Breast epithelium (tissue), 4 donors: ENCODE measurements around the gene PTPN14. TPM values are rescaled to one million over a fixed set of nuclear protein-coding genes. Genes with fewer than 3 reads are reported as not detected.

ENCODE experiments used
- DNase-seq, 2 donors: peaks; one replicate each; pipeline ENCODE4 v3.0.0-alpha.2; 2019; ENCODE audit warnings: low spot score in 2 of 2
- H3K27ac ChIP-seq, 2 donors: fragments of 200-600 bp; sonication (generic) in 1 of 2; one replicate each; pipeline ENCODE4 v1.5.1; 2016 to 2019; ENCODE audit warnings: mild to moderate bottlenecking in 1 of 2
- H3K27me3 ChIP-seq, 2 donors: fragments of 200-600 bp; sonication (generic) in 1 of 2; one replicate each; pipeline versions ENCODE4 v1.5.1 to v1.6.0; 2017 to 2019; ENCODE audit warnings: control low read depth in 1 of 2, mild to moderate bottlenecking in 1 of 2
- H3K36me3 ChIP-seq: fragments of 200-600 bp; one replicate; pipeline ENCODE4 v1.5.1; 2019
- H3K4me1 ChIP-seq, 2 donors: fragments of 200-600 bp; sonication (generic); one replicate each; pipeline ENCODE4 v1.5.1; 2016 to 2019; ENCODE audit warnings: control low read depth in 1 of 2
- H3K4me3 ChIP-seq, 3 donors: fragments of 200-600 bp; sonication (generic); 1 replicate in 2 of 3; 2 replicates in 1 of 3; pipeline ENCODE4 v1.5.1; 2016 to 2019; ENCODE audit warnings: mild to moderate bottlenecking in 3 of 3, moderate library complexity in 2 of 3
- H3K9me3 ChIP-seq, 2 donors: fragments of 200-600 bp; sonication (generic) in 1 of 2; one replicate each; pipeline ENCODE4 v1.5.1; 2016 to 2019; ENCODE audit warnings: control low read depth in 1 of 2
- POLR2A ChIP-seq: fragments of 450-650 bp; IDR thresholded peaks from one replicate; pipeline ENCODE4 v1.6.1; 2016; ENCODE audit warnings: antibody characterized with exemption, mild to moderate bottlenecking, moderate library complexity
- POLR2AphosphoS5 ChIP-seq, 3 donors: sonication (generic); formaldehyde crosslinking; IDR thresholded peaks; one replicate each; pipeline ENCODE4 v1.6.1; 2017; ENCODE audit warnings: antibody characterized with exemption in 3 of 3
- intact Hi-C: fragments of 100-400 bp; cut with DNase I; formaldehyde crosslinking; loops from one replicate; pipeline ENCODE4 v1.15.1; 2023; ENCODE audit warnings: low total_unique reads
- total RNA-seq, 3 donors: library from RNA; depleted of rRNA; stranded (reverse); fragments of >200 nt; gene quantifications; one replicate each; pipeline ENCODE4 v1.1.0, GENCODE V29; 2016
- TF ChIP-seq, protein P1 (sequence below), 3 donors: fragments of 450-650 bp; IDR thresholded peaks; one replicate each; pipeline ENCODE4 v1.5.1; 2016 to 2017; ENCODE audit warnings: antibody characterized with exemption in 3 of 3, mild to moderate bottlenecking in 3 of 3, moderate library complexity in 3 of 3

Gene PTPN14
- total RNA-seq, 3 donors from 2014 or later, result 30.4 to 57.4 (median 49.5) TPM

DNA sequence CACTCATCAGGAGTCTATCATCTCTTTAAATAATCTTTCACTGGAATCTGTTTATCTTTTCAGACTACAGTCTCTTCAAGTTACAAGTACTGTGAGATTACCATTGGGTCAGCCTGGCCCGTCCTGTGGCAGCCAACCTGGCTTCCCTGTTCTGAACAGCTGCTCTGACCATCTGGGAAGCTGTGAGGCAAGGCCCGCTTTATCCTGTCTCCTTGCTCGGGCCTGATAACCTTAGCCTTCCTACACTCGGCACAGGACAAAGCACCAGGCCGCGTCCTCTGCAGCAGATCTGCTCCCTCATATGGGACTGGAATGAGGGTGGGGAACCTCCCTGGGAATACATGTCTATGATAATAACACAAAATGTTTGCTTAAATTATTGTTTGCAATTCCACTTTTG, 113.3 kb downstream of the PTPN14 start:
- H3K36me3 ChIP-seq, result no peaks in the 10 kb centered on the region
- no peaks in the 10 kb centered on the region for H3K9me3 ChIP-seq
- intact Hi-C loops, result no loop called here
- H3K4me1 ChIP-seq, result no peaks in the 10 kb centered on the region
- H3K27me3 ChIP-seq, result no peaks in the 10 kb centered on the region
- DNase-seq, result no peak
- TF ChIP-seq, protein P1, sequence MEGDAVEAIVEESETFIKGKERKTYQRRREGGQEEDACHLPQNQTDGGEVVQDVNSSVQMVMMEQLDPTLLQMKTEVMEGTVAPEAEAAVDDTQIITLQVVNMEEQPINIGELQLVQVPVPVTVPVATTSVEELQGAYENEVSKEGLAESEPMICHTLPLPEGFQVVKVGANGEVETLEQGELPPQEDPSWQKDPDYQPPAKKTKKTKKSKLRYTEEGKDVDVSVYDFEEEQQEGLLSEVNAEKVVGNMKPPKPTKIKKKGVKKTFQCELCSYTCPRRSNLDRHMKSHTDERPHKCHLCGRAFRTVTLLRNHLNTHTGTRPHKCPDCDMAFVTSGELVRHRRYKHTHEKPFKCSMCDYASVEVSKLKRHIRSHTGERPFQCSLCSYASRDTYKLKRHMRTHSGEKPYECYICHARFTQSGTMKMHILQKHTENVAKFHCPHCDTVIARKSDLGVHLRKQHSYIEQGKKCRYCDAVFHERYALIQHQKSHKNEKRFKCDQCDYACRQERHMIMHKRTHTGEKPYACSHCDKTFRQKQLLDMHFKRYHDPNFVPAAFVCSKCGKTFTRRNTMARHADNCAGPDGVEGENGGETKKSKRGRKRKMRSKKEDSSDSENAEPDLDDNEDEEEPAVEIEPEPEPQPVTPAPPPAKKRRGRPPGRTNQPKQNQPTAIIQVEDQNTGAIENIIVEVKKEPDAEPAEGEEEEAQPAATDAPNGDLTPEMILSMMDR (IDR thresholded peaks at IDR 0.05), result no peak
- no peak for TF ChIP-seq POLR2AphosphoS5 (IDR thresholded peaks at IDR 0.05)
- no peak for TF ChIP-seq POLR2A
- no peak overlapping the region for H3K4me3 ChIP-seq
- peak overlapping the region; percentile 56 to 87 for H3K27ac ChIP-seq

DNA sequence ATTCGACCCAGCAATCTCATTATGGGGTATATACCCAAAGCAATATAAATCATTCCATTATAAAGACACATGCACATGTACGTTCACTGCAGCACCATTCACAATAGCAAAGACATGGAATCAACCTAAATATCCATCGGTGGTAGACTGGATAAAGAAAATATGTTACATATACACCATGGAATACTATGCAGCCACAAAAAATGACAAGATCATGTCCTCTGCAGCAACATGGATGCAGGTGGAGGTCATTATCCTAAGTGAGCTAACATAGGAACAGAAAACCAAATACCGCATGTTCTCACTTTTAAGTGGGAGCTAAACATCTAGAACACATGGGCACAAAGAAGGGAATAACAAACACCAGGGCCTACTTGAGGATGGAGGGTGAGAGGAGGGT, 115.5 kb downstream of the PTPN14 start:
- DNase-seq, result no peak
- Histone ChIP-seq H3K36me3 (no peaks in the 10 kb centered on the region), H3K4me3 (no peak overlapping the region), H3K27ac (no peak overlapping the region), H3K9me3 (no peaks in the 10 kb centered on the region), H3K27me3 (no peaks in the 10 kb centered on the region), H3K4me1 (no peaks in the 10 kb centered on the region)
- TF ChIP-seq POLR2A (no peak), POLR2AphosphoS5 (IDR thresholded peaks at IDR 0.05) (no peak)
- TF ChIP-seq, protein P1 (IDR thresholded peaks at IDR 0.05), result no peak
- intact Hi-C loops, result no loop called here

DNA sequence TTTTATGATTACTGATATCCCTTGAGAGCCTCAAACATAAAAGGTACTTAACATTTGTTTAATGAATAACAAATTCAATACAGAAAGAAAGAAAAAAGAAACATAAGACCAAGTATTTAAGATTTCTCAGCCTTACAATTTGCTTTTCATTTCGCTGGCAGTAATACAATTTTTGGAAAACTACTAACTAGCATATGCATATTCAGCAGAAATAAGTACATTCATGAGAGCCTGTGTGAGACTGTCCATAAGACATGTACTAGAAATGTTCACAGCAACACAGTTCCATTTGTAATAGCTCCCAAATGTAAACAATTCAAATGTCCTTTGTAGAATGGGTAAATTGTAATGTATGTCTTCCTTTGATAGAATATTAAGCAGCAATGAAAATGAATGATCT, 119.2 kb downstream of the PTPN14 start:
- intact Hi-C loops, result no loop called here
- no peak for DNase-seq
- H3K9me3 ChIP-seq, result no peaks in the 10 kb centered on the region
- H3K4me1 ChIP-seq, result no peaks in the 10 kb centered on the region
- H3K36me3 ChIP-seq, result no peaks in the 10 kb centered on the region
- no peaks in the 10 kb centered on the region for H3K27me3 ChIP-seq
- TF ChIP-seq POLR2AphosphoS5 (IDR thresholded peaks at IDR 0.05), result no peak
- H3K27ac ChIP-seq, result no peak overlapping the region
- no peak overlapping the region for H3K4me3 ChIP-seq

DNA sequence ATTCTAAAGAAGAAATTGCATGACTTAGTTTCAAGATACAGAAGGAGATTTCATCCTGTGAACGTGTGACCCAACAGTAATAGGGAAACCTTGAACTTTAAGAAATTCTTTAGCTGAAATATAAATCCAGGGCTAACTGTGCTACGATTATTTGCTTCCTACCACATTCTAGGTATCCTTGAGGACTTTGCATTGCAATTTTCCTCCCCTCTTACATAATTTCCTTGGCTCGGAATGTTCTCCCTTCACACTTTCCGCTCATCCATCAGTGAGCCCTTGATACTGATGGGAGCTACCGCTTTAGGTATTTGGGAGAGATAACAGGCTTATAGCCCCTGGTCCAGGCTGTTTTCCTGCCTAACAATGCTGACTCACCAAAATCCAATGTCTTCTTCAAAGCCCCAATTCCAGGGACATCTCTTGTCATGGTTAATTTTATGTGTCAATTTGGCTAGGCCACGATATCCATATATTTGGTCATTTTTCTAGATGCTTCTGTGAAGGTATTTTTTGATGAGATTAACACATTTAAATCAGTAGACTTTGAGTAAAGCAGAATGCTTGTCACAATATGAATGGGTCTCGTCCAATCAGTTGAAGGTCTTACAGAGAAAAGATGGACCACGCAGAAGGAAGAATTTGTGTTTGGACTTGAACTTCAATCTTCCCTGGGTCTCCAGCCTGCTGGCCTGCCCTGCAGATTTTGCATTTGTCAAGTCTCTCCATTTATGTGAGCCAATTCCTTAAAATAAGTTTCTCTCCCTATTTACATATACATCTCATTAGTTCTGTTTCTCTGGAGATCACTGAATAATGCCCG, 121.2 kb downstream of the PTPN14 start:
- no peak overlapping the region for H3K27ac ChIP-seq
- no peaks in the 10 kb centered on the region for H3K27me3 ChIP-seq
- intact Hi-C loops, result no loop called here
- H3K4me3 ChIP-seq, result no peak overlapping the region
- DNase-seq, result no peak
- TF ChIP-seq POLR2AphosphoS5 (IDR thresholded peaks at IDR 0.05) (no peak), POLR2A (no peak)
- TF ChIP-seq, protein P1 (IDR thresholded peaks at IDR 0.05), result no peak
- H3K4me1 ChIP-seq, result no peaks in the 10 kb centered on the region
- no peaks in the 10 kb centered on the region for H3K9me3 ChIP-seq
- no peaks in the 10 kb centered on the region for H3K36me3 ChIP-seq

DNA sequence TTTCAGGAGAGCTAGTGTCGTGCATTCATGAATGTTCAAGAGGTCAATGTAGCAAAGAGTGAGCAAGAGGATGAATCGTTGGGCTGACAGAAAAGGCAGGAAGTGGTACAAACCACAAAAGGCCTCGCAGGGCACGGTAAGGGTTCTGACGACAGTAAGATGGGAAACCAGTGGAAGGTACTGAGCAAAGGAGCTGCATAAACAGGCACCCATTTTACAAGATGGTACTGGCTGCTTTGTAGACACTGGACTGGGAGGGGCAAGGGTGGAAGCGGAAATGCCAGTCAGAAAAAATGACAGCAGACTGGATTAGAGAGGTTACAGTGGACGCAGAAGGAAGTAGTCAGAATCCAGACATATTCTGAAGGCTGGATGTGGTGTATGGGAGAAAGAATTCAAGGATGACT, 123.5 kb downstream of the PTPN14 start:
- no peaks in the 10 kb centered on the region for H3K36me3 ChIP-seq
- H3K9me3 ChIP-seq, result no peaks in the 10 kb centered on the region
- intact Hi-C loops, result no loop called here
- H3K27ac ChIP-seq, result peak overlapping the region in 1 of 2 donors; percentile 20
- TF ChIP-seq, protein P1 (IDR thresholded peaks at IDR 0.05), result no peak
- peak in 1 of 3 donors; percentile 20 for TF ChIP-seq POLR2AphosphoS5 (IDR thresholded peaks at IDR 0.05)
- no peak overlapping the region for H3K4me3 ChIP-seq
- DNase-seq, result no peak
- H3K27me3 ChIP-seq, result no peaks in the 10 kb centered on the region
- H3K4me1 ChIP-seq, result no peaks in the 10 kb centered on the region
